GM12878 (cell line): ENCODE results near the gene DBN1. TPM values are rescaled to one million over a fixed set of nuclear protein-coding genes. Genes with fewer than 3 reads are reported as not detected.

ENCODE experiments used
- NFIC ChIP-seq: IDR thresholded peaks from 2 replicates; pipeline ENCODE4 v1.6.1; 2012; ENCODE audit warnings: low read depth, mild to moderate bottlenecking, inconsistent platforms, low read length, moderate library complexity
- NR2F1 ChIP-seq: fragments of 450-650 bp; conservative IDR thresholded peaks from 2 replicates; pipeline ENCODE4 v1.6.1; 2017; ENCODE audit warnings: mild to moderate bottlenecking
- SMAD5 ChIP-seq: IDR thresholded peaks from 2 replicates; pipeline ENCODE4 v1.6.1; 2016; ENCODE audit warnings: antibody characterized with exemption, low read depth
- SMC3 ChIP-seq: IDR thresholded peaks from 2 replicates; pipeline ENCODE4 v1.6.1; 2011; ENCODE audit warnings: low read length, improper control_type of control experiment, borderline replicate concordance
- SRF ChIP-seq, 2 experiments: IDR thresholded peaks; 2 replicates each; pipeline ENCODE4 v1.6.1; 2011; ENCODE audit warnings: low read depth in 2 of 2, low read length in 2 of 2, mild to moderate bottlenecking in 1 of 2, moderate library complexity in 1 of 2
- TAF1 ChIP-seq: IDR thresholded peaks from 2 replicates; pipeline ENCODE4 v1.6.1; 2011; ENCODE audit warnings: mild to moderate bottlenecking, low read depth, low read length, borderline replicate concordance
- WRNIP1 ChIP-seq: IDR thresholded peaks from 2 replicates; pipeline ENCODE4 v1.6.1; 2011; ENCODE audit warnings: low read depth, low read length, improper control_type of control experiment, borderline replicate concordance
- YY1 ChIP-seq: IDR thresholded peaks from 2 replicates; pipeline ENCODE4 v1.6.1; 2011; ENCODE audit warnings: low read depth, mild to moderate bottlenecking, low read length
- ZNF274 ChIP-seq: IDR thresholded peaks from one replicate; pipeline ENCODE4 v1.8.0; 2011; ENCODE audit not compliant: insufficient read length, insufficient read depth
- ZNF384 ChIP-seq: IDR thresholded peaks from 2 replicates; pipeline ENCODE4 v1.6.1; 2012; ENCODE audit warnings: low read depth, mild to moderate bottlenecking, low read length, improper control_type of control experiment, borderline replicate concordance
- ZNF622 ChIP-seq: fragments of 450-650 bp; IDR thresholded peaks from 2 replicates; pipeline ENCODE4 v1.6.1; 2017; ENCODE audit warnings: mild to moderate bottlenecking, inconsistent platforms
- ZZZ3 ChIP-seq: IDR thresholded peaks from 2 replicates; pipeline ENCODE4 v1.6.1; 2011; ENCODE audit warnings: low read depth; ENCODE audit not compliant: control insufficient read depth, insufficient read length
- polyA plus RNA-seq, 11 experiments: library from polyadenylated mRNA; depleted of rRNA in 4 of 11; unstranded in 6 of 11; stranded (reverse) in 5 of 11; fragments of >200 nt; fragmentation: Nextera tagmentation in 4 of 11; fragmentation: Illumina TruSeq in 1 of 11; extraction: Ambion mirVana in 4 of 11; extraction: Trizol in 1 of 11; gene quantifications; 1 replicate in 1 of 11; 2 replicates in 10 of 11; pipeline versions ENCODE4 v1.2.1 to v1.2.3, GENCODE V29; 2011 to 2016; ENCODE audit warnings: inconsistent platforms in 2 of 11, missing spikeins in 2 of 11, low read depth in 1 of 11
- total RNA-seq, 4 experiments: library from RNA; depleted of rRNA in 3 of 4; stranded (reverse); fragments of >200 nt in 3 of 4; fragmentation: Illumina TruSeq in 1 of 4; extraction: Trizol in 1 of 4; gene quantifications; 2 replicates each; pipeline versions ENCODE4 v1.2.1 to v1.2.3, GENCODE V29; 2013 to 2021
- TF ChIP-seq, protein P1 (sequence below): fragments of 150-350 bp; IDR thresholded peaks from 2 replicates; pipeline ENCODE4 v1.6.1; 2016; ENCODE audit warnings: low read depth, low read length
- TF ChIP-seq, protein P2 (sequence below): fragments of 450-650 bp; conservative IDR thresholded peaks from 2 replicates; pipeline ENCODE4 v1.6.1; 2017; ENCODE audit warnings: mild to moderate bottlenecking, moderate library complexity
- TF ChIP-seq, protein P3 (sequence below): IDR thresholded peaks from 2 replicates; pipeline ENCODE4 v1.6.1; 2012; ENCODE audit warnings: mild to moderate bottlenecking, low read depth, low read length
- TF ChIP-seq, protein P4 (sequence below): fragments of 450-650 bp; IDR thresholded peaks from 2 replicates; pipeline ENCODE4 v1.6.1; 2018; ENCODE audit warnings: mild to moderate bottlenecking, low read depth, moderate library complexity; ENCODE audit not compliant: partially characterized antibody

DBN1 gene
- total and polyA plus RNA-seq, 10 of the 15 experiments (the other 5 are each of a cell fraction or from before 2014, with no cell fraction given) = 0.18 to 81.0 (median 27.9) TPM

DNA sequence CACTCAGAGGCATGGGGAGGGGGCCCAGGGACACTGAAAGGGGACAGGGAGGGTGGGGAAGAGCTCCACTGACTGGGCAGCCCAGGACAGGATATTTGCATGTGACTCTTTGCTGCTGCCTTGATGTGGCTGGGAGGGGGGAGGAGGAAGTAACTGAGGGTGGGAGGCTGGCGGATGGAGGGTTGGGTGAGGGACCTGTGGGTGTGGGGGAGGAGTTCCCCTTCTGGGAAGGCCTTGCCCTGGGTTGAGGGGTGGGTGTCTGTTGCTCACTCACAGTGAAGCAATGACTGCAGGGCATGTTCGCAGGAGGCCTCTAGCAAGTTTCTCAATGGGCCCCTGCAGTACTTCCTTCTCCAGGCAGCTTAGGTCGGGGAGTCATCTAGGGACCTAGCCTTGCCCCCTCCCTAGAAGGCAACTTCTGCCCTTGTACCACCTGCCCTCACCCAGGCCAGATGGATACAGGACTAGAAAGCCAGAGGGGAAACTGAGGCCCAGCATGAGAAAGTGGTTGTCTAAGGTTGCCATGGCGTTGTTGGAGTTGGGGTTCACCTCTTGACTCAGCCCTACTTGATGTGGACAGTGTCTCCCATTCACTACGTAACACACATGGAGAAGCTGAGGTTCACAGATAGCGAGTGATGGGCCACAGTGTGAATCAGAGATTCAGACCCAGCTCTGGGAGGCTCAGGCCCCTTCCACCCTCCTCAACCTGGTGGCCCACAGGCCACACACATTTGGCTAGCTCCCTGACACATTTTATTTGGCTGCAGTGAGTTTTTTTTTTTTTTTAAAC is 44.0 kb downstream of the DBN1 start (continued):
- TF ChIP-seq, protein P1, sequence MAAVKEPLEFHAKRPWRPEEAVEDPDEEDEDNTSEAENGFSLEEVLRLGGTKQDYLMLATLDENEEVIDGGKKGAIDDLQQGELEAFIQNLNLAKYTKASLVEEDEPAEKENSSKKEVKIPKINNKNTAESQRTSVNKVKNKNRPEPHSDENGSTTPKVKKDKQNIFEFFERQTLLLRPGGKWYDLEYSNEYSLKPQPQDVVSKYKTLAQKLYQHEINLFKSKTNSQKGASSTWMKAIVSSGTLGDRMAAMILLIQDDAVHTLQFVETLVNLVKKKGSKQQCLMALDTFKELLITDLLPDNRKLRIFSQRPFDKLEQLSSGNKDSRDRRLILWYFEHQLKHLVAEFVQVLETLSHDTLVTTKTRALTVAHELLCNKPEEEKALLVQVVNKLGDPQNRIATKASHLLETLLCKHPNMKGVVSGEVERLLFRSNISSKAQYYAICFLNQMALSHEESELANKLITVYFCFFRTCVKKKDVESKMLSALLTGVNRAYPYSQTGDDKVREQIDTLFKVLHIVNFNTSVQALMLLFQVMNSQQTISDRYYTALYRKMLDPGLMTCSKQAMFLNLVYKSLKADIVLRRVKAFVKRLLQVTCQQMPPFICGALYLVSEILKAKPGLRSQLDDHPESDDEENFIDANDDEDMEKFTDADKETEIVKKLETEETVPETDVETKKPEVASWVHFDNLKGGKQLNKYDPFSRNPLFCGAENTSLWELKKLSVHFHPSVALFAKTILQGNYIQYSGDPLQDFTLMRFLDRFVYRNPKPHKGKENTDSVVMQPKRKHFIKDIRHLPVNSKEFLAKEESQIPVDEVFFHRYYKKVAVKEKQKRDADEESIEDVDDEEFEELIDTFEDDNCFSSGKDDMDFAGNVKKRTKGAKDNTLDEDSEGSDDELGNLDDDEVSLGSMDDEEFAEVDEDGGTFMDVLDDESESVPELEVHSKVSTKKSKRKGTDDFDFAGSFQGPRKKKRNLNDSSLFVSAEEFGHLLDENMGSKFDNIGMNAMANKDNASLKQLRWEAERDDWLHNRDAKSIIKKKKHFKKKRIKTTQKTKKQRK = no peak
- no peak for TF ChIP-seq NFIC
- TF ChIP-seq, protein P2, sequence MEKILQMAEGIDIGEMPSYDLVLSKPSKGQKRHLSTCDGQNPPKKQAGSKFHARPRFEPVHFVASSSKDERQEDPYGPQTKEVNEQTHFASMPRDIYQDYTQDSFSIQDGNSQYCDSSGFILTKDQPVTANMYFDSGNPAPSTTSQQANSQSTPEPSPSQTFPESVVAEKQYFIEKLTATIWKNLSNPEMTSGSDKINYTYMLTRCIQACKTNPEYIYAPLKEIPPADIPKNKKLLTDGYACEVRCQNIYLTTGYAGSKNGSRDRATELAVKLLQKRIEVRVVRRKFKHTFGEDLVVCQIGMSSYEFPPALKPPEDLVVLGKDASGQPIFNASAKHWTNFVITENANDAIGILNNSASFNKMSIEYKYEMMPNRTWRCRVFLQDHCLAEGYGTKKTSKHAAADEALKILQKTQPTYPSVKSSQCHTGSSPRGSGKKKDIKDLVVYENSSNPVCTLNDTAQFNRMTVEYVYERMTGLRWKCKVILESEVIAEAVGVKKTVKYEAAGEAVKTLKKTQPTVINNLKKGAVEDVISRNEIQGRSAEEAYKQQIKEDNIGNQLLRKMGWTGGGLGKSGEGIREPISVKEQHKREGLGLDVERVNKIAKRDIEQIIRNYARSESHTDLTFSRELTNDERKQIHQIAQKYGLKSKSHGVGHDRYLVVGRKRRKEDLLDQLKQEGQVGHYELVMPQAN = no peak
- TF ChIP-seq, protein P3, sequence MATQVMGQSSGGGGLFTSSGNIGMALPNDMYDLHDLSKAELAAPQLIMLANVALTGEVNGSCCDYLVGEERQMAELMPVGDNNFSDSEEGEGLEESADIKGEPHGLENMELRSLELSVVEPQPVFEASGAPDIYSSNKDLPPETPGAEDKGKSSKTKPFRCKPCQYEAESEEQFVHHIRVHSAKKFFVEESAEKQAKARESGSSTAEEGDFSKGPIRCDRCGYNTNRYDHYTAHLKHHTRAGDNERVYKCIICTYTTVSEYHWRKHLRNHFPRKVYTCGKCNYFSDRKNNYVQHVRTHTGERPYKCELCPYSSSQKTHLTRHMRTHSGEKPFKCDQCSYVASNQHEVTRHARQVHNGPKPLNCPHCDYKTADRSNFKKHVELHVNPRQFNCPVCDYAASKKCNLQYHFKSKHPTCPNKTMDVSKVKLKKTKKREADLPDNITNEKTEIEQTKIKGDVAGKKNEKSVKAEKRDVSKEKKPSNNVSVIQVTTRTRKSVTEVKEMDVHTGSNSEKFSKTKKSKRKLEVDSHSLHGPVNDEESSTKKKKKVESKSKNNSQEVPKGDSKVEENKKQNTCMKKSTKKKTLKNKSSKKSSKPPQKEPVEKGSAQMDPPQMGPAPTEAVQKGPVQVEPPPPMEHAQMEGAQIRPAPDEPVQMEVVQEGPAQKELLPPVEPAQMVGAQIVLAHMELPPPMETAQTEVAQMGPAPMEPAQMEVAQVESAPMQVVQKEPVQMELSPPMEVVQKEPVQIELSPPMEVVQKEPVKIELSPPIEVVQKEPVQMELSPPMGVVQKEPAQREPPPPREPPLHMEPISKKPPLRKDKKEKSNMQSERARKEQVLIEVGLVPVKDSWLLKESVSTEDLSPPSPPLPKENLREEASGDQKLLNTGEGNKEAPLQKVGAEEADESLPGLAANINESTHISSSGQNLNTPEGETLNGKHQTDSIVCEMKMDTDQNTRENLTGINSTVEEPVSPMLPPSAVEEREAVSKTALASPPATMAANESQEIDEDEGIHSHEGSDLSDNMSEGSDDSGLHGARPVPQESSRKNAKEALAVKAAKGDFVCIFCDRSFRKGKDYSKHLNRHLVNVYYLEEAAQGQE = no peak
- TF ChIP-seq ZNF274 = no peak
- TF ChIP-seq SMC3 = peak; percentile 11; the same call in 1 of the 2 replicates
- TF ChIP-seq SRF (IDR thresholded peaks at IDR 0.05; ENCODE audit: low read depth in 2 of 2, low read length in 2 of 2) = 0 out of 4 replicates have a peak, but pooled peaks of 1 of the 2 experiments have one; percentile 24
- TF ChIP-seq SMAD5 = no peak
- TF ChIP-seq TAF1 = peak; percentile 22; the same call in 1 of the 2 replicates
- TF ChIP-seq YY1 = peak; percentile 50; the same call in 1 of the 2 replicates
- TF ChIP-seq NR2F1 = 0 out of 2 replicates have a peak, but pooled peaks have one; percentile 41
- TF ChIP-seq, protein P4, sequence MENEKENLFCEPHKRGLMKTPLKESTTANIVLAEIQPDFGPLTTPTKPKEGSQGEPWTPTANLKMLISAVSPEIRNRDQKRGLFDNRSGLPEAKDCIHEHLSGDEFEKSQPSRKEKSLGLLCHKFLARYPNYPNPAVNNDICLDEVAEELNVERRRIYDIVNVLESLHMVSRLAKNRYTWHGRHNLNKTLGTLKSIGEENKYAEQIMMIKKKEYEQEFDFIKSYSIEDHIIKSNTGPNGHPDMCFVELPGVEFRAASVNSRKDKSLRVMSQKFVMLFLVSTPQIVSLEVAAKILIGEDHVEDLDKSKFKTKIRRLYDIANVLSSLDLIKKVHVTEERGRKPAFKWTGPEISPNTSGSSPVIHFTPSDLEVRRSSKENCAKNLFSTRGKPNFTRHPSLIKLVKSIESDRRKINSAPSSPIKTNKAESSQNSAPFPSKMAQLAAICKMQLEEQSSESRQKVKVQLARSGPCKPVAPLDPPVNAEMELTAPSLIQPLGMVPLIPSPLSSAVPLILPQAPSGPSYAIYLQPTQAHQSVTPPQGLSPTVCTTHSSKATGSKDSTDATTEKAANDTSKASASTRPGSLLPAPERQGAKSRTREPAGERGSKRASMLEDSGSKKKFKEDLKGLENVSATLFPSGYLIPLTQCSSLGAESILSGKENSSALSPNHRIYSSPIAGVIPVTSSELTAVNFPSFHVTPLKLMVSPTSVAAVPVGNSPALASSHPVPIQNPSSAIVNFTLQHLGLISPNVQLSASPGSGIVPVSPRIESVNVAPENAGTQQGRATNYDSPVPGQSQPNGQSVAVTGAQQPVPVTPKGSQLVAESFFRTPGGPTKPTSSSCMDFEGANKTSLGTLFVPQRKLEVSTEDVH = no peak
- TF ChIP-seq ZZZ3 = no peak
- no peak for TF ChIP-seq ZNF384
- TF ChIP-seq WRNIP1 = no peak; the same call in 1 of the 2 replicates
- no peak for TF ChIP-seq ZNF622
